HG03460 (cell line): ENCODE data around the gene SLC39A5.
A peak's percentile ranks its signal among the peaks of the same experiment; 100 is the strongest.
"Not testable (repeated sequence)": the region's sequence is repeated elsewhere in the genome, so short reads cannot be mapped to it uniquely, and the experiment has no call there.

Source experiments
- ATAC-seq: cut with Tn5 transposase; IDR thresholded peaks from one replicate; pipeline ENCODE4 v1.9.1; 2021; ENCODE audit not compliant: unreplicated experiment

SLC39A5 gene, protein sequence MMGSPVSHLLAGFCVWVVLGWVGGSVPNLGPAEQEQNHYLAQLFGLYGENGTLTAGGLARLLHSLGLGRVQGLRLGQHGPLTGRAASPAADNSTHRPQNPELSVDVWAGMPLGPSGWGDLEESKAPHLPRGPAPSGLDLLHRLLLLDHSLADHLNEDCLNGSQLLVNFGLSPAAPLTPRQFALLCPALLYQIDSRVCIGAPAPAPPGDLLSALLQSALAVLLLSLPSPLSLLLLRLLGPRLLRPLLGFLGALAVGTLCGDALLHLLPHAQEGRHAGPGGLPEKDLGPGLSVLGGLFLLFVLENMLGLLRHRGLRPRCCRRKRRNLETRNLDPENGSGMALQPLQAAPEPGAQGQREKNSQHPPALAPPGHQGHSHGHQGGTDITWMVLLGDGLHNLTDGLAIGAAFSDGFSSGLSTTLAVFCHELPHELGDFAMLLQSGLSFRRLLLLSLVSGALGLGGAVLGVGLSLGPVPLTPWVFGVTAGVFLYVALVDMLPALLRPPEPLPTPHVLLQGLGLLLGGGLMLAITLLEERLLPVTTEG

DNA sequence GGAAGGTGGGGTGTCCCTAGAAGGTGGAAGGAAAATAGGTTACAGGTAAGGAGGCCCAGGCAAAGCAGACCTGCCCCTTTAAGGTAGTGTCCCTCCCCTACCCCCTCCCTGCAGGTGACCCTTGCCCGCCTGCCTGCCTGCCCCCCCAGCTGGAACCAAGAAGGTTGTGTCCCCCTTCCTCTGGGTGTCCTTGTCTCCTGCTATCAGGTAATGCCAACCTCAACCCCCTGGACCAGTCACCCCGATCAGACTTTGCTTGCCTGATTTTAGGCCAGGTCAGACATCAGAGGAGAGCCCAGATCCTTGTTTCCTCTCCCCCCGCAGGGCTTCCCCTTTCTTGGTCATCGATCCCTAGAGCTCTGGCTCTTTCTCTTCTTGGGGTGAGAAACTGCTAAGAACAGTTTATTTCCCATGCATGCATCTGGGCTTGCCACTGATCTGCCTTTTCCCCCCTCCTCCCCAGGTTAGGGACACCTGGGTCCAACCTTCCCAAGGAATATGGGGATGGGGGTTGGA lies at the start of gene SLC39A5:
TSS of gene SLC39A5 (plus strand) at position 136 of the 516 bp plus-strand sequence. CDS start 1,224 bp downstream, outside the sequence.
- ATAC-seq, result no peak

DNA sequence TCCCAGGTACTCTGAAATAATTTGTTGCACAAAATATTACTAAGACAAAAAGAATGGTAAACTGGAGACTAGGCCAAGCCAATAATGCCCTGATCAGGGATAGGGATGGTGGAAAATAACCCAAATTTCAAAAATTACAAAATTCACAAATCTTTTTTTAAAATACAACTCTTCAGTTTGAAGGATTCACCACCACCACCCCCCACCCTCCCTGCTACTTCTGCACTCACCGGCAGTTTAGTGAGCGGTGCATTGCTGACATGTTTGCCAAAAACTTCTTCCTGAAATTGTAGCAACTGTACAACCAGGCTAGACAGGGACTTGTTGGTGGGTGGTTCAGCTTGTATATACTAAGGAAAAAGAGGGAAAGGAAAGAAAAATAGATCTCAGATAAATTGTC lies 42.9 kb upstream of the SLC39A5 start:
- no peak for ATAC-seq

DNA sequence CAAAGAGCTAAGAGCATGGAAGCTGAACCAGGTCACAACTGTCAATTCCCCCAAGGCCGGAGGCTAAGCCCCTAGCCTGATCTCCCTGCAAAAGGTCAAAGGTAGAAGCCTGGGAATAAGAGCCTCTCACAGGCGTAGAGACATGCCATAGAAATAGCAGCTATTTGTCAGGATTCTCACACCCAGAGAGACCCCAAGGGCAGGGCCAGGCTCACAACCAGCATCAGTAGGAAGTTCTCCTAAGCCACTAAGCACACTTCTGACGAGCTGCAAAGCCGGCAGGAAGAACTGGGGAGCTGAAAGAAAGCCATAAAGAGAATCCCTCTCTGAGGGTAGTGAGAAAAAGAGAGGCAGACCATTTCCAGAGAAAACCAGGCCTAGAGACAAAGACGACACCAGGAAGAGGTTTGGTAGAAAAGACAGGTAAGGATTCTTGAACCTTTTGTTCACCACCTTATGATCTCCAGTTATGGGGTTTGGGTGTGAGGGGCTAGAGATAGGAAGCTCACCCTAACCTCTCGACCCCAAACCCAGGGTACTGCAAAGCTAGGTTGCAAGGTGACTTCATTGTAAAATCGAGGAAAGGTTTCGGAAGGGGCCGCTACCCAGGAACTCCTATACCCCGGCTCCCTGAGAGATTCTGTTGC lies 41.6 kb upstream of the SLC39A5 start:
- ATAC-seq, result no peak

DNA sequence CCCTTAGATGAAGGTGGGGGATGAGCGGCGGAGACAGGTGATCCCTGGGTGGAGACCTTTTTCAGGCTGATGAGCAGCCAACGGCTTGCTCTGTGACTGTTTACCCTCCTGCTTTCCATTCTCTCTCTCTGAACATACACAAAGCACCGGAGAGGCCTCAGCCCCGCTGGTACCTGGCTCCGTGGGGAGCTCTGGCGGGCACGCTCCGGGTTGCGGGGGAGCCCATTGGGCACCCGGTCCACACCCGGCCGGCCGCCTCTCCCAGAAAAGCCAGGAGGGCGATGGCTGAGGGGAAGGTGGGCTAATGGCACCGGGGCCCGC lies 41.1 kb upstream of the SLC39A5 start:
- no peak for ATAC-seq

DNA sequence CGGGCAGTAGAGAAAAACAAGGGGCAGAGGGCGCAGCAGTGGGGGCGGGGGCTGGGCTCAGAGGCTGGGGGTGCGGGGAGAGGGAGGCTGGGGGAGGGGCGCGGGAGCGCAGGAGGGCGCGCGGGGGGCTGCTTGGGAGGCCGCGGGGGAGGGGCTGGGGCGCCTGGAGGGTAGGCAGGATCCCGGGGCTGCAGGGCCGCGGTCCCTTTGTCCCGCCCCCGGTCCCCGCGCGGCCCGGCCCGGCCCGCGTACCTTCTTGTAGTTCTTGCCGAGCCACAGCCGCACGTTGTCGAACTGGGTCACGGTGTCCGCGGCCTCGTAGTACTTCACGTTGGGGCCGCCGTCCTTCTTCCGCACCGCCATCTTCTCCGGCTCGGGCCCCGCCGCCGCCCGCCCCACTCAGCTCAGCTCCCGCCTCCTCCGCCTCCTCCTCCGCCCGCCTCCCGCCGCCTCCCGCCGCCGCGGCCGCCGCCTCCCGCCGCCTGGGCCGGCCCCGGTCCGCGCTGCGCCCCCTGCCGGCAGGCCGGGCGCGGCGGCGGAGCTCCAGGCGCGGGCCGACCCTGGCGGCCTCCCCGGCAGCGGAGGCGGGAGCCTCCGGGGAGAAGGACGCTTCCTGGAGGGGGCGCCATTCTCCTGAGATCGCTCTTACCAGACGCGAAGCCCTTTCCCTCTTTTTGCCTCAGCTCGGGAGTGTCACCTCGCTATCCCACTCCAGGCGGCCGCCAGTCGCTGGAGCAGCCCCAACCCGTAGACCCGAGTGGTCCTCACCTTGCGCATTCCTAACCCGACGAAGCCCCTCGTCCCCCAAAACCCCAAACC lies 40.5 kb upstream of the SLC39A5 start, which contains the start of gene SMARCC2:
TSS of gene SMARCC2 (minus strand) at position 385 of the 819 bp plus-strand sequence. CDS start at position 363, 22 bp downstream.
- ATAC-seq, result peak; percentile 65

DNA sequence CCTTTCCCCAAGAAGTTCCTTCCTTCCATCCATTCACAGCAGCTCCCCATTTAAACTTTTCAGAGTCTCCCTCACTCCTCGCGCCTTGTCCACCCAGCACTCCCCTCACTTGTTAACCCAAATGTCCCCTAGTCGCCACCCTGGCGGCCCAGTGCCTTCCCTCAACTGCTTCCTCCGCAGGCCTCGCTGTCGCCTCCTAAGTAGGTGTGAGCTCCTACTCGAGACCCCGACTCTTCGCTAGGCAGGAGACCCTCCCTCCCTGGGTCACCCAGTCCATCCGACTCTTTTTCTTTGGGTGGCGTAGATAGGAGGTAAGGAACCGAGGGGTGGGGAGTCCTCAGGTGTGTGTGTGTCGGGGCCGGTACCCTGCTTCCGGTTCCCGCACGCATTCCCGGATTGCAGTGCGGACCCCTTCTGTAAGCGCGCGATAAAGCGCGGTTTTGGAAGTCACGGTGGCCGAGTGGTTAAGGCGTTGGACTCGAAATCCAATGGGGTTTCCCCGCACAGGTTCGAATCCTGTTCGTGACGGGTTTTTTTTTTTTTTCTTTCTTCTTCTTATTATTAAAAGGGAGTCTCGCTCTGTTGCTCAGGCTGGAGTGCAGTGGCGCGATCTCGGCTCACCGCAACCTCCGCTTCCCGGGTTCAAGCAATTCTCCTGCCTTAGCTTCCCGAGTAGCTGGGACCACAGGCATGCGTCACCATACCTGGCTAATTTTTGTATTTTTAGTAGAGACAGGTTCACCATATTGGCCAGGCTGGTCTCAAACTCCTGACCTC lies 39.7 kb upstream of the SLC39A5 start:
- ATAC-seq, result peak; percentile 32

DNA sequence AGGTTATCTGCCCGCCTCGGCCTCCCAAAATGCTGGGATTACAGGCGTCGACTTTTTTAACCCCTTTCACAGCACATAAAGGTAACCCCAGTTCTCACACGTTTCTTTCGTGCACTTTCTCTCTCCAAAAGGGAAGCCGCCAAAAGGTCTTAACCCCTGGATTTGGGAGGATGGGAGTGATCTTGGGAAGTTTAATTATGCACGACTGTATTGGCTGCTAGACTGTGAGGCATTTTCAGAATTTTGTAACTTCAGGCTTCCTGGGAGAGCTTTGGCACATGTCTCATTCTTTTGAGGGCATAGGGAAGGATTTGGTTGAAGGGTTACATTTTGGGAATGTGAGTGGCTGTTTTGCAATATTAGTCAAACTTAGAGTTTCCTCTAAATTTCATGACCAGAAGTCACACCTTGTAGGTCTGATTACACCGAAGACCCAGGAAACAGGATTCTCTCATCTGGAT lies 39.1 kb upstream of the SLC39A5 start:
- ATAC-seq, result no peak

DNA sequence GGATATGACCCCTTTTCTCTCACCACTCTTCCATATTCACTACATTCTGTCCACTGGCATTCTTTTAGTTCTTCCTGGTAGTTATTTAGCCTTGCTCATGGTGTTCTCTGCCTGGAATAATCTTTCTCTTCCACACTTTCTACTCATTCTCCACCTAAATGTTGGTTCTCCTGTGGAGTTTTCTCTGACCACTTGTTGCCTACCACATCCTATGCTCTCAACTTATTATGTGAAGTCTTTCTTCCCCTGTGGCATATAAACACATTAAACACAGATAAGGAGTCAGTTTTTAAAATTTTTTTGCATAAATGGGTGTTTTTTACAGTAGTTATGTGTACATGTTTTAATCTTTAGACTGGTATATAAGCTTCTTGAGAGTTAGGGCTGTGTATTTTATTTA lies 37.3 kb upstream of the SLC39A5 start:
- no peak for ATAC-seq

DNA sequence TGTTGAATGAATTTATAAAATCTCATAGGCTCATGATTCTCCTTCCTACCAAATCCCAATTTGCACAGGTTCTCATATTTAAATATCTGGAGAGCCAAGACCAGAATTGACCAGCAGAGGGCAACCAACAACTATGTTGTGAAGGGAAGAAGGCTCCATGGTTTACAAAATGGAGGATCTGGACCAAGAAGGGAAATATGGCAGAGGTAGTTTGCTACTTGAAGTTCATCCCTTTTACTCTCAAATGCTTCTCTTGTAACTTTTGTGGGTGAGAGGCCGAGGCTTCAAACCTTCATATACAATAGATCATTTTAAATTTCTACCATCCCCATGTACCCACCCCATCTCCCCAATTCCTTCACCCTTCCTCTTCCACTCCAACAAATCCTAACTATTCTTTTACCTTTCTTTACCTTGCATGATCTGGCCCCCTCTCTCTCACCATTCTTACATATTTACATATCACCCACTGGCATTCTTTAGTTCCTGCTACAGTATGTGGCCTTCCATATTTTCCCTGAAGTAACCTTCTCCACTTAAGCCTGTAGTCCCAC lies 36.7 kb upstream of the SLC39A5 start:
- no peak for ATAC-seq

DNA sequence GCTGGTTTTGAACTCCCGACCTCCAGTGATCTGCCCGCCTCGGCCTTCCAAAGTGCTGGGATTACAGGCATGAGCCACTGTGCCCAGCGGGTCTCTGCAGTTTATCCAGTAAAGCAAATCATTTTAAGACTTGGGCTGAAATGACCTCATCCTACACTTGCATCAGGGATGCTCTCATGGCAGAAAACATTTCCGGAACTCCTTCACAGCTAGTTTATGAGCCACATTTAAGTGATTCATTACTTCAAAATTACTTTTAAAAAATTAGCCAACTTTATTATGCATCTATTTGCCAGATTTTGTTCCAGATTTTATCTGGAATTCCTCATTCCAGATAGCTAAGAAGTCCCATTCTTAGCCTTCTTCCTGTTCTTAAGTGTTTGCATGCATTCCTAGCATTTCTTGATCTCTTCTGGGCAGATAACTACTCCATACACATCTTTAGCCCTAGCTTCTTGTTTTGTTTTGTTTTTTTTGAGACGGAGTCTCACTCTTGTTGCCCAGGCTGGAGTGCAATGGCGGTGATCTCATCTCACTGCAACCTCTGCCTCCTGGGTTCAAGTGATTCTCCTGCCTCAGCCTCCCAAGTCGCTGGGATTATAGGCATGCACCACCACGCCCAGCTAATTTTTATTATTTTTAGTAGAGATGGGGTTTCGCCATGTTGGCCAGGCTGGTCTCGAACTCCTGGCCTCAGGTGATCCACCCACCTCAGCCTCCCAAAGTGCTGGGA lies 32.9 kb upstream of the SLC39A5 start:
- ATAC-seq, result not testable (repeated sequence)

DNA sequence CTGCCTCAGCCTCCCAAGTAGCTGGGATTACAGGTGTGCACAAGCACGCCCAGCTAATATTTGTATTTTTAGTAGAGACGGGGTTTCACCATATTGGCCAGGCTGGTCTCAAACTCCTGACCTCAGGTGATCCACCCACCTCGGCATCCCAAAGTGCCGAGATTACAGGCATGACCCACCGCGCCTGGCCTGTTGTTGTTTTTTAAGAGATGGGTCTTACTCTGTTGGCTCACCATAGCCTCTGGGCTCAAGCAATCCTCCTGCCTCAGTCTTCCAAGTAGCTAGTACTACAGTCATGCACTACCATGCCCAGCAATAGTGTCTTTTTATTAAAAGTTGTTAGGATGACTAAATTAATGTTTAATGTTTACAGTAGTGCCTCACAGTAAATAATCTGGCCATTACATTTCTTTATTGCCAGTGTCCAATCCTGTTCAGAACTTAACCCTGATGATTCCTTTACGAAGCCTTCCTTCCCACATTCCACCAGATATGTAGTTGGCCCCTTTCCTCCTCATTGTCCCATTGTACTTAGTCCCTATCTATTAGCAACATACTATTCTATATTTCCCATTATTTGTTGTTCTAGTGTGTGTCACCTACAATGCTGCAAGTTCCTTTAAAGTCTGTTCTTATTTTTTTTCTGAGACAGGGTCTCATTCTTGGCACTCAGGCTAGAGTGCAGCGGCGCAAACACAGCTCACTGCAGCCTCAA lies 31.8 kb upstream of the SLC39A5 start:
- ATAC-seq, result no peak

DNA sequence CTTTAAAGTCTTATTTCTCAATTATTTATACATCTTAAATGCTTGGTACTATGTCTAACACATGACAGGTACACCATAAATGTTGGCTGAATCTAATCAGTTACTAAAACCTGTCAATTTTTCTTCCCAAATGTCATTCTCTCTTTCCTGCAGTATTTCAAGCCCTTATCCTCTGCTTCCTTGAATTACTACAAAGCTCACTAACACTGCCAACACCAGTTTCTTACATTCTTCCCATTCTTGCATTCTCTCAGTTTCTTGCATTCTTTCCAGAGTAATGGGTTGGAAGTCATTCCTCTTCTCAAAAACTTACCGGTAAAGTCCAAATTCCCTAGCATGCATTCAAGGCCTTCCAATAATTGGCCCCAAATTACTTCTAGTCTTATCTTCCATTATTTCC lies 31.0 kb upstream of the SLC39A5 start:
- no peak for ATAC-seq

DNA sequence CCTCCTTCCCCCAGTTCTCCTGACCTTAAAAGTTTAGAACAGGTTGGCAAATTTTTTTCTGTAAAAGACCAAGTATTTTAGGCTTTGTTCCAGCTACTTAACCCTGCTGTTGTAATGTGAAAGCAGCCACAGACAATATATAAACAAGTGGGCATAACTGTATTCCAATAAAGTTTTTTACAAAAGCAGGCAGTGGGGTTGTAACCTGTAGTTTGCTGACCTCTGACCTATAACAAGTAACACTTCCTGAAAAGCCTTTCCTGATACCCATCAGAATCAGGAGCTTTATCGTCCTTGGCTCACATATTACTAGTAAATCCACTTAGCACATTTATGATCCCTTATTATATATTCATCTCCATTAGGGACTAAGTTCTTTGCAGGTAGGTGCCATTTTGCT lies 27.5 kb upstream of the SLC39A5 start:
- no peak for ATAC-seq

DNA sequence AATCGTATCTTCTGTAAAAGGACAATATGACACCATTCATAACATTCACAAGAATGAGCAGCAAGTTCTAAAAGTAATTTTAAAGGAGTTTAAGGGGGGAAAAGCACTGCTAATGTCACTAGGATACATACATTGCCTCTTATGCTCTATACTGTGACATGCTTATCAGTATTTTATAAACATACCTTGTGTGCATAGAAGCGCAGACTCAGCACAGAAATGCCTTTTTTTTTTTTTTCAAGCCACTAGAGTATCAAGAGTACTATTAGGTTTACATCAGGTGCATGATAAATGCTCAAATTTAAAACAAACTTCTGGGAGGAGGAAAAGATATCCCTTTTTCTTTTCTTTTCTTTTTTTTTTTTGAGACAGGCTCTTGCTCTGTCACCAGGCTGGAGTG lies 27.0 kb upstream of the SLC39A5 start:
- ATAC-seq, result no peak

DNA sequence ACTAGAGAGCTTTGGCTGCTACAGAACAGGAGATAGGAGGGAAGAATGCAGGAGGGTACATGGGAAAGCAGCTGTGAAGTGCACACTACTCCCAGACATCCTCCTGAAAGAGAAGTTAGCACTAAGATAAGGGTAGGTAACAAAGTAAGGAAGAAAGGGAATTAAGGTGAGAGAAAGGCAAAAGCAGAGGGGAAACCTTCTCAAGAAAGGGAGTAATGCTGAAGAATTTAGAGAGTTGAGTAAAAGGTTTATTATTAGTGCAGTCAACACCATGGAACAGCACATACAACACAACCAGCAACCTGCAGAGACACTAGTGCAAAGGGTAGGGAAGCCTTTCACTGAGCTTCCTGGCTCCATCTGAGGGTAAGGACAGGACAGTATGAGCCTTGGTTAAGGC lies 25.6 kb upstream of the SLC39A5 start:
- no peak for ATAC-seq

DNA sequence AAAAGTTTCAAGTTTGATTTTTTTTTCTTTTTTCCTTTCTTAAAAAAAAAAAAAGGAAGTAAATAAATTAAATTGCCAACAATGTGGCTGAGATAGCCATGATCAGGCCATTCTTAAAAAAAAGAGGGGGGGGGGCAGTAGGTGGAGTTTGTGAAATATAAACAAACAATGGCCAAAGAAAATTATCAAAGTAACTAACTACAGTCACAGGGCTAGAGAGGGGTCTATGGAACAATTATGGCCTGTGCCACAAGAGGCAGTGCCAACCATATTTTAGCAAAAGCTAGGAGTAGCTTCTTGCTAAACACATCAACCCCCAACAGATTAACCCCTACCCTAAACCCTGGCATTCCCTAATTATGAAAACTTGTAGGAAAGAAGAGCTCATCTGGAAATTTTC lies 24.4 kb upstream of the SLC39A5 start:
- no peak for ATAC-seq

DNA sequence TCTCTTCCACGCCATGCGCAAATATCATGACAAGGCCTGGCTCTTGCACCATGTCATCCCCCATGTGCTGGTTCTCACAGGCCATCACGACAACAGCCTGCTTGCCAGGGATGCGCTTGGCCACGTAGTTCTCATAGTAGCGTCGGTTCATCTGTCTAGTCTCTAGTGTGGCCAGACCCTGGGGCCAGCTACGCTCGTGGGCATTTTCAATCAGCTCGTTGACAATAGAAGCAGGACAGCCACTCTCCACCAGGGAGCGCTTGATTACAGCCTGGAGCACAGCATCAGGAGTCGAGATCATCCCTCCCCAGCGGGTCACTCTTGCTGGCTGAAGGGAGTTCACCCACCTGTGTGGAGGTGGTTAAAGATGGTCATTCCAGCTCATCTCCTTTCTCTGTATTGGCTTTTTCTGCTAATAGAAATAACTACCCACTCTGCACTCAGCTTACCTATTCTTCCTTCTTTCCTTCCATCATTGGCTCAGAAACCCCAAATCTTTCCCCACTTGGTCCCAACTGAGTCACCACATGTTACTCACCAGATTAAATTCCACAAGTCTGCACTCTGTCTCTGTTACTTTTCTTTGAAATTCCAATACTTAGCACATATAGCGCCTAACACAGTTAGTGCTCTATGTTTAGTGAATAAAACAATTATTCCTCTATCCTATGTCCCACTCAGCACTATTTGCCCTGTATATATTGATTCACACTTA lies 23.2 kb upstream of the SLC39A5 start:
- ATAC-seq, result no peak

DNA sequence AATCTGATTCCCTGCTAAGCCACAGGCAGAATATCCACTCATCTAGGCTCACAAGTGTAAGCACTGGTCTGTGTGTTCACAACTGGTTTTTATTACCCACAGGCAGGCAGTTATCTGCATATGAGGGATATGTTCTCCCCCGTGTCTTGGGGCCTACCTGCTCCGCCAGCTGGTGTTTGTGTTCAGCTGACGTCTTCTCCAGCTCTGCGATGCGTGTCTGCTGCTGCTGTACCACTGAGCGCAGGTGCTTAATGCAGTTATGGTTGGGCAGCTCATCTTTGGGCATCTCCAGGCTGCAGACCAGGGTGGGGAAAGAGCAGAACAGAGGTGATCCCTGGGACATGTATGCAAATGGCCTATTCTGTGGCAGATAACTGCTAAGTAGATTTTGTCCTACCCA lies 21.8 kb upstream of the SLC39A5 start:
- ATAC-seq, result no peak
